Measurements from ENCODE around the gene RNU2-1. TPM values are rescaled to one million over a fixed set of nuclear protein-coding genes. Genes with fewer than 3 reads are reported as not detected.

RNU2-1 gene
- polyA plus RNA-seq, 1 donor (not counting 4 experiments of a cell fraction or from before 2014, with no cell fraction given) = not detected

DNA sequence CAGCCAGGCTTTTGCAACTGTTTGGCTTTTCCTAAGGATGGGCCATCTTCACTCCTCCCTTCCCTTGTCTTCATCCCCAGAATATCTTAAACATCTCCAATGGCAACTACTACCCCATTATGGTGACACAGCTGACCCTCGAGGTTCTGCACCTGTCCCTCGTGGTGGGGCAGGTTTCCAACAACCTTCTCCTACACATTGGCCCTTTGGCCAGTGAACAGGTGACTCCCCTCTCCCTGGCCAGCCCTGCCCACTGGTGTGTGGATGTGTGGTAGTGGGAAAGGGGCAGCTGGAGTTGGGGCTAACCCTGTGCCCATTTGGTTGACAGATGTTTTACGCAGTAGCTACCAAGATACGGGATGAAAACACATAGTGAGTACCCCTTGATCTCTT, 17.4 kb downstream of the RNU2-1 start:
- H4K20me1 ChIP-seq (ENCODE audit: control insufficient read depth, extremely low read depth, insufficient read depth, low read length) = no peaks in the 10 kb centered on the region
- H3K27ac ChIP-seq (ENCODE audit: control insufficient read depth, insufficient read depth, low read length) = no peak overlapping the region
- H3K9ac ChIP-seq (ENCODE audit: control insufficient read depth, extremely low read depth, insufficient read depth, low read length) = no peak overlapping the region
- no peak overlapping the region for H3K4me3 ChIP-seq (ENCODE audit: control insufficient read depth in 2 of 3, extremely low read depth in 1 of 3, insufficient read depth in 2 of 3, low read depth in 1 of 3, low read length in 3 of 3)
- H3K9me1 ChIP-seq (ENCODE audit: control insufficient read depth, extremely low read depth, insufficient read depth, low read length) = no peaks in the 10 kb centered on the region
- no peaks in the 10 kb centered on the region for H3K9me3 ChIP-seq (ENCODE audit: control insufficient read depth, low read depth, low read length)
- H3K79me2 ChIP-seq (ENCODE audit: control insufficient read depth, insufficient read depth, low read length) = no peaks in the 10 kb centered on the region
- H3K27me3 ChIP-seq (ENCODE audit: control insufficient read depth, extremely low read depth, insufficient read depth, low read length) = no peaks in the 10 kb centered on the region
- dilution Hi-C loops (cut with MboI; ENCODE audit: extremely low pct_ligation_motif_present, low sequenced_read_pairs) = no loop called here
- peaks cover 14% of the 10 kb centered on the region for H3K4me1 ChIP-seq (ENCODE audit: control insufficient read depth, extremely low read depth, insufficient read depth, low read length)
- H3K36me3 ChIP-seq (ENCODE audit: control insufficient read depth in 2 of 2, extremely low read depth in 1 of 2, insufficient read depth in 2 of 2, low read length in 2 of 2) = peaks cover 8 to 18% of the 10 kb centered on the region in 2 experiments
- no peak overlapping the region for H3K4me2 ChIP-seq (ENCODE audit: control insufficient read depth, extremely low read depth, insufficient read depth, low read depth, low read length)
- H2AFZ ChIP-seq (ENCODE audit: control insufficient read depth, low read length) = no peak overlapping the region
- TF ChIP-seq CTCF (optimal IDR thresholded peaks at IDR 0.05 in 1 of 3, IDR thresholded peaks at IDR 0.05 in 1 of 3, conservative IDR thresholded peaks at IDR 0.05 in 1 of 3; ENCODE audit: extremely low read depth in 1 of 3, insufficient read depth in 2 of 3, low read length in 3 of 3) = no peak
- TF ChIP-seq EZH2 (IDR thresholded peaks at IDR 0.05; ENCODE audit: low read length) = no peak
- no peak for DNase-seq (ENCODE audit: low read depth, low spot score)
- FAIRE-seq = no peak

DNA sequence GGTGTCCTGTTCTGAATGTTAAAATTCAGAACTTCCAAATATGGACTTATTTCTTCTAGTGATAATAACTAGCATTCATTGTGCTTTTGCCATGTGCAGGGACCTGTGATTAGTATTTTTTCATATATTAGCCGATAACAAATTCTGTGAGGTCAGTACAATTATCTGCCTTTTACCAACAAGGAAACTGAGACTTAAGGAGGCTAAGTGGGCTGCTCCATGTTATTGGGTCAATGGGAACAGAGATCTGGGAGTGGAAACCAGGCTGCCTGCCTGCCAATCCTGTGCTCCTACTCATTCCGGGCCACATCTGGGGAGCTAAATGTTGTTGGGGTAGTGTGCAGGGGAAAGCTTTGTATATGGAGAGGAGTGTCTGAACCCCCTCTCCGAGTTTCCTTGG, 18.4 kb downstream of the RNU2-1 start:
- dilution Hi-C loops (cut with MboI; ENCODE audit: extremely low pct_ligation_motif_present, low sequenced_read_pairs) = no loop called here
- FAIRE-seq = no peak
- TF ChIP-seq CTCF (optimal IDR thresholded peaks at IDR 0.05 in 1 of 3, IDR thresholded peaks at IDR 0.05 in 1 of 3, conservative IDR thresholded peaks at IDR 0.05 in 1 of 3; ENCODE audit: extremely low read depth in 1 of 3, insufficient read depth in 2 of 3, low read length in 3 of 3) (no peak), EZH2 (IDR thresholded peaks at IDR 0.05; ENCODE audit: low read length) (no peak)

More for the DNA sequence above, 18.4 kb downstream of the RNU2-1 start:
- DNase-seq (ENCODE audit: low read depth, low spot score) = no peak
- H3K27ac ChIP-seq (ENCODE audit: control insufficient read depth, insufficient read depth, low read length) = no peak overlapping the region
- H3K4me1 ChIP-seq (ENCODE audit: control insufficient read depth, extremely low read depth, insufficient read depth, low read length) = peaks cover 23% of the 10 kb centered on the region
- no peak overlapping the region for H2AFZ ChIP-seq (ENCODE audit: control insufficient read depth, low read length)
- peaks cover 8 to 18% of the 10 kb centered on the region in 2 experiments for H3K36me3 ChIP-seq (ENCODE audit: control insufficient read depth in 2 of 2, extremely low read depth in 1 of 2, insufficient read depth in 2 of 2, low read length in 2 of 2)
- H3K27me3 ChIP-seq (ENCODE audit: control insufficient read depth, extremely low read depth, insufficient read depth, low read length) = no peaks in the 10 kb centered on the region
- H3K9ac ChIP-seq (ENCODE audit: control insufficient read depth, extremely low read depth, insufficient read depth, low read length) = no peak overlapping the region
- no peaks in the 10 kb centered on the region for H4K20me1 ChIP-seq (ENCODE audit: control insufficient read depth, extremely low read depth, insufficient read depth, low read length)
- H3K9me1 ChIP-seq (ENCODE audit: control insufficient read depth, extremely low read depth, insufficient read depth, low read length) = no peaks in the 10 kb centered on the region
- H3K4me2 ChIP-seq (ENCODE audit: control insufficient read depth, extremely low read depth, insufficient read depth, low read depth, low read length) = no peak overlapping the region
- H3K79me2 ChIP-seq (ENCODE audit: control insufficient read depth, insufficient read depth, low read length) = no peaks in the 10 kb centered on the region
- no peak overlapping the region for H3K4me3 ChIP-seq (ENCODE audit: control insufficient read depth in 2 of 3, extremely low read depth in 1 of 3, insufficient read depth in 2 of 3, low read depth in 1 of 3, low read length in 3 of 3)
- no peaks in the 10 kb centered on the region for H3K9me3 ChIP-seq (ENCODE audit: control insufficient read depth, low read depth, low read length)
